GM12878 (cell line): ENCODE results near the gene NR2C2AP.

ENCODE experiments used
- CBX3 ChIP-seq: fragments of 200-600 bp; sonication (generic); IDR thresholded peaks from 2 replicates; pipeline ENCODE4 v1.6.1; 2016; ENCODE audit warnings: low read depth, borderline replicate concordance
- HDGF ChIP-seq: fragments of 450-650 bp; IDR thresholded peaks from 2 replicates; pipeline ENCODE4 v1.6.1; 2016; ENCODE audit warnings: antibody characterized with exemption
- SIN3A ChIP-seq: IDR thresholded peaks from 2 replicates; pipeline ENCODE4 v1.6.1; 2012; ENCODE audit warnings: low read depth, low read length, improper control_type of control experiment
- TCF12 ChIP-seq: IDR thresholded peaks from 2 replicates; pipeline ENCODE4 v1.6.1; 2011; ENCODE audit warnings: low read depth, mild to moderate bottlenecking, low read length
- TF ChIP-seq, protein P1 (sequence below), 3 experiments: IDR thresholded peaks in 2 of 3; conservative IDR thresholded peaks in 1 of 3; 2 replicates each; pipeline ENCODE4 v1.5.1; 2011; ENCODE audit warnings: low read depth in 3 of 3, low read length in 3 of 3, mild to moderate bottlenecking in 3 of 3, control low read depth in 2 of 3, moderate library complexity in 2 of 3, inconsistent platforms in 1 of 3, mixed read lengths in 1 of 3; ENCODE audit not compliant: control insufficient read depth in 2 of 3, insufficient read depth in 1 of 3; ENCODE audit errors: extremely low read depth in 1 of 3

DNA sequence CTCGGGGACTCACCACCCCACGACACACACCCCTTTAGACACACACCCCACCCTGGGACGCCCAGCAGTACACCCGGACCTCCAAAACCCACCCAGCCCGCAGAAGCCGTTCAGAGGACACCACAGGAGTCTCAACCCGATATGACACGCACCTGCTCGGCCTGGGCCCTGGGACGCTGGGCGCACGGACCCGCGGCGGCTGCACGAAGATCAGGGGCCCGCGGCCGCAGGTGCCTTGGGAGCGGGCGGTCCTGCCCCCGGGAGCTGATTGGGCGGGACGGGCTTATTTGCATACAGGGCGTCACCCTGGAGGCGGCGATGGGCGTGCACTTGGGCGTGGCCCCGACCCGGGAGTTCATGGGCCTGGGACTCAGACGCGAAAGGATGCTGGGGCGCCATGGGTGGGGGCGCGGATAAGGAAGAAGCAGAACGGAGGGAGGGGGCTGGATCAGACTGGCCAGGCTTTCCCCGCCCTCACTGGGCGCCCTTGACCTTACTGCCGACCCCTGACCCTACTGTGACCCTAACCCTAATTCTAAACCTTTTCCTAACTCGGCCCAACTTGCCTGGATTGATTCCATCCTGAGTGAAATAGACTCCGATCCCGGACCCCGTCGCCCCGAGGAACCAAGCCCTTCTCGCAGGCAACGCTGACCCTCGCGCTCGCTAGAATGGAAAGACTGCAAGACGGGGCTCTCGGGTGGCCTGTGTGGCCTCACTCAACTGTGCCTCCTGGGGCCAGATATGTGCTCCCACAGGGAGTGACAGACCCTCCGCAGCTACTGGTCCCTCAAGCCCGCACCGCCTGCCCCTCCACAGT lies 33.0 kb downstream of the NR2C2AP start, which contains the start of gene MEF2B:
- no peak for TF ChIP-seq CBX3
- TF ChIP-seq, protein P1, sequence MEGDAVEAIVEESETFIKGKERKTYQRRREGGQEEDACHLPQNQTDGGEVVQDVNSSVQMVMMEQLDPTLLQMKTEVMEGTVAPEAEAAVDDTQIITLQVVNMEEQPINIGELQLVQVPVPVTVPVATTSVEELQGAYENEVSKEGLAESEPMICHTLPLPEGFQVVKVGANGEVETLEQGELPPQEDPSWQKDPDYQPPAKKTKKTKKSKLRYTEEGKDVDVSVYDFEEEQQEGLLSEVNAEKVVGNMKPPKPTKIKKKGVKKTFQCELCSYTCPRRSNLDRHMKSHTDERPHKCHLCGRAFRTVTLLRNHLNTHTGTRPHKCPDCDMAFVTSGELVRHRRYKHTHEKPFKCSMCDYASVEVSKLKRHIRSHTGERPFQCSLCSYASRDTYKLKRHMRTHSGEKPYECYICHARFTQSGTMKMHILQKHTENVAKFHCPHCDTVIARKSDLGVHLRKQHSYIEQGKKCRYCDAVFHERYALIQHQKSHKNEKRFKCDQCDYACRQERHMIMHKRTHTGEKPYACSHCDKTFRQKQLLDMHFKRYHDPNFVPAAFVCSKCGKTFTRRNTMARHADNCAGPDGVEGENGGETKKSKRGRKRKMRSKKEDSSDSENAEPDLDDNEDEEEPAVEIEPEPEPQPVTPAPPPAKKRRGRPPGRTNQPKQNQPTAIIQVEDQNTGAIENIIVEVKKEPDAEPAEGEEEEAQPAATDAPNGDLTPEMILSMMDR (IDR thresholded peaks at IDR 0.05 in 2 of 3, conservative IDR thresholded peaks at IDR 0.05 in 1 of 3; ENCODE audit: control insufficient read depth in 2 of 3, extremely low read depth in 1 of 3, insufficient read depth in 1 of 3, low read depth in 3 of 3, low read length in 3 of 3): no peak
- TF ChIP-seq SIN3A: no peak
- TF ChIP-seq HDGF: no peak; the same call in 1 of the 2 replicates
- no peak for TF ChIP-seq TCF12
